Testis (tissue), 3 donors: Measurements from ENCODE around the gene TIMP2. TPM values are rescaled to one million over a fixed set of nuclear protein-coding genes. Genes with fewer than 3 reads are reported as not detected.
A peak's percentile ranks its signal among the peaks of the same experiment; 100 is the strongest.

ENCODE experiments used
- DNase-seq: peaks from one replicate; pipeline ENCODE4 v3.0.0-alpha.2; 2019
- H3K27ac ChIP-seq, 2 donors: fragments of 200-600 bp; sonication (generic); one replicate each; pipeline ENCODE4 v1.5.1; 2019
- H3K27me3 ChIP-seq: fragments of 200-600 bp; sonication (generic); one replicate; pipeline ENCODE4 v1.5.1; 2019
- H3K36me3 ChIP-seq: fragments of 200-600 bp; sonication (generic); one replicate; pipeline ENCODE4 v1.5.1; 2017; ENCODE audit warnings: low read depth; ENCODE audit errors: missing control alignments
- H3K4me1 ChIP-seq: fragments of 200-600 bp; sonication (generic); one replicate; pipeline ENCODE4 v1.5.1; 2019
- H3K4me3 ChIP-seq, 2 donors: fragments of 200-600 bp; sonication (generic); one replicate each; pipeline ENCODE4 v1.5.1; 2017 to 2019
- H3K9me3 ChIP-seq: fragments of 200-600 bp; sonication (generic); one replicate; pipeline ENCODE4 v1.5.1; 2017
- CTCF ChIP-seq, 3 experiments: fragments of 450-650 bp in 2 of 3; fragments of 200-600 bp in 1 of 3; sonication (generic) in 1 of 3; IDR thresholded peaks; one replicate each; pipeline ENCODE4 v1.5.1; 2016 to 2019; ENCODE audit warnings: antibody characterized with exemption in 3 of 3, mild to moderate bottlenecking in 2 of 3, moderate library complexity in 1 of 3
- POLR2A ChIP-seq: fragments of 450-650 bp; IDR thresholded peaks from one replicate; pipeline ENCODE4 v1.6.1; 2017; ENCODE audit warnings: antibody characterized with exemption, mild to moderate bottlenecking, moderate library complexity
- WGBS, 2 donors: methylation state at CpG; one replicate each; pipeline ENCODE4 v1.1.5; 2018; 5-methylcytosine and 5-hydroxymethylcytosine counted together
- intact Hi-C: fragments of 100-400 bp; cut with DNase I; formaldehyde crosslinking; loops from one replicate; pipeline ENCODE4 v1.15.1; 2023; ENCODE audit warnings: low total_unique reads
- polyA plus RNA-seq: library from polyadenylated mRNA; stranded (reverse); fragments of 350-450 nt; fragmentation: Illumina TruSeq; extraction: RNeasy Lipid Tissue Mini Kit (QIAGEN cat#74804); gene quantifications from one replicate; pipeline ENCODE4 v1.2.3, GENCODE V29; 2014; ENCODE audit warnings: low read depth, low replicate concordance; ENCODE audit not compliant: insufficient read depth
- total RNA-seq, 2 donors: library from RNA; depleted of rRNA; stranded (reverse); fragments of >200 nt; gene quantifications; one replicate each; pipeline ENCODE4 v1.2.3, GENCODE V29; 2016

TIMP2 gene
- total and polyA plus RNA-seq, 3 donors from 2014 or later, result 262 to 482 (median 465) TPM

GRCh38 chr17:78935419-78936323, 10.5 kb upstream of the TIMP2 start:
- H3K4me3 ChIP-seq, result no peak overlapping the region
- intact Hi-C loops, result no loop called here
- TF ChIP-seq CTCF (IDR thresholded peaks at IDR 0.05) (no peak), POLR2A (no peak)
- peaks cover 29% of the 10 kb centered on the region for H3K4me1 ChIP-seq
- H3K9me3 ChIP-seq, result no peaks in the 10 kb centered on the region
- DNase-seq, result peak; percentile 73
- no peak overlapping the region for H3K27ac ChIP-seq
- WGBS, 2 donors, result 69 to 70% methylated on average over 18 to 33 of the region's 33 CpGs
- H3K36me3 ChIP-seq, result no peaks in the 10 kb centered on the region
- H3K27me3 ChIP-seq, result no peaks in the 10 kb centered on the region

GRCh38 chr17:78934681-78935418, 9.7 kb upstream of the TIMP2 start:
- Histone ChIP-seq H3K27me3 (no peaks in the 10 kb centered on the region), H3K4me3 (no peak overlapping the region), H3K36me3 (no peaks in the 10 kb centered on the region), H3K27ac (peak overlapping the region; percentile 85 to 91), H3K9me3 (no peaks in the 10 kb centered on the region), H3K4me1 (peaks cover 20% of the 10 kb centered on the region)
- TF ChIP-seq POLR2A (no peak), CTCF (IDR thresholded peaks at IDR 0.05) (no peak)
- 70 to 82% methylated on average over 19 of the region's 19 CpGs for WGBS, 2 donors
- intact Hi-C loops, result no loop called here
- no peak for DNase-seq

GRCh38 chr17:78933959-78934568, 8.9 kb upstream of the TIMP2 start:
- peak; percentile 94 for DNase-seq
- WGBS, 2 donors, result 19 to 25% methylated on average over 5 to 16 of the region's 16 CpGs
- Histone ChIP-seq H3K4me3 (no peak overlapping the region), H3K4me1 (peaks cover 16% of the 10 kb centered on the region), H3K9me3 (no peaks in the 10 kb centered on the region), H3K36me3 (no peaks in the 10 kb centered on the region), H3K27ac (peak overlapping the region; percentile 85 to 91), H3K27me3 (no peaks in the 10 kb centered on the region)
- TF ChIP-seq CTCF (IDR thresholded peaks at IDR 0.05) (no peak), POLR2A (no peak)
- intact Hi-C loops, result no loop called here

DNA sequence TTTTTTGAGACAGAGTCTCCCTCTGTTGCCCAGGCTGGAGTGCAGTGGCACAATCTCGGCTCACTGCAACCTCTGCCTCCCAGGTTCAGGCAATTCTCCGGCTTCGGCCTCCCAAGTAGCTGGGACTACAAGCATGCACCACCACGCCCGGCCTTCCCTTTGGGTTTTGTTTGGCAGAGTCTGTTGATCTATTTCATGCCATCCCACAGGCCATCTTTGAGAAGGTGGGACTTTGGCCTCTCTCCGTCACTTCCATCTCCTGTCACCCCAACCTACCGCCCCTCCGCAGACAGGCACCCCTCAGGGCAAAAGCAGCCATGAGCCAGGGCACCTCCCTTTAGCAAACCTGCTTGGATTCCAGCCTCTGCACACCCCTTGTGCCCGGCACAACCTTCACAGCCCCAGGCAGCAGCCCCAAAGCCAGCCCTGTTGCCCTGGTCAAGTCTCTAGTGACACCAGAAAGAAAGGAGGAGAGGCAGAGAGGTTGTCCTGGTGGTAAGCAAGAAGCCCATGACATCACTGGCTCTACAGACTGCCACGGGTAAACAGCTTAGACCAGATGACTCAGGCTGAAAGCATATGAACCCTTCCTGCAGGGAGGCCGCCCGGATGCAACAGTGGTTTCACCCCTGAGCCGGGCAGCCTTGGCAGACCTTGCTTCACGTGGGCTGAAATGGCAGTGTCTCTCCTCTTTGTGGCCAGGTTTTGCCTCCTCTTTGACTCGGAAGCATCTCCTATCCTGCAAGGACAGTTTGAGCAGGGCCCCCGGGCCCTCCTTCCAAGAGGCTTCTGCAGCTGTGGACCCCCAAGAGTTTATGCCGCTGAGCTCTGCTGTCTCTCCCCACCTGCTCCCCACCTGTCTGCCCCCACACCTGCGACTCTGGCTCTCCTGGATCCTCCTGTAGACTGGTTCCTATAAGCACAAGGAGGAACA, 8.1 kb upstream of the TIMP2 start:
- no peaks in the 10 kb centered on the region for H3K36me3 ChIP-seq
- TF ChIP-seq CTCF (IDR thresholded peaks at IDR 0.05) (no peak), POLR2A (no peak)
- no peak for DNase-seq
- no peaks in the 10 kb centered on the region for H3K9me3 ChIP-seq
- H3K27me3 ChIP-seq, result no peaks in the 10 kb centered on the region
- H3K4me3 ChIP-seq, result no peak overlapping the region
- 78 to 79% methylated on average over 18 of the region's 18 CpGs for WGBS, 2 donors
- H3K27ac ChIP-seq, result peak overlapping the region; percentile 85 to 91
- peaks cover 16% of the 10 kb centered on the region for H3K4me1 ChIP-seq
- intact Hi-C loops, result no loop called here
